GM23338 (cell line): ENCODE results near the gene SCN1B. TPM values are rescaled to one million over a fixed set of nuclear protein-coding genes. Genes with fewer than 3 reads are reported as not detected.

ENCODE experiments used
- ATAC-seq: fragments of 200-7000 bp; cut with Tn5 transposase; 3 replicates; pipeline ENCODE4 v1.9.1; 2020
- DNase-seq: peaks from one replicate; pipeline ENCODE4 v3.0.0-alpha.2; 2015; ENCODE audit warnings: low spot score
- H2AFZ ChIP-seq: fragments of 200-600 bp; sonication (generic); 2 replicates; pipeline ENCODE4 v1.8.0; 2016; ENCODE audit warnings: antibody characterized with exemption, mild to moderate bottlenecking, moderate library complexity
- H3F3A ChIP-seq: fragments of 200-600 bp; sonication (generic); replicated peaks from 2 replicates; pipeline ENCODE4 v1.8.0; 2017; ENCODE audit warnings: antibody characterized with exemption, mixed run types, low read depth
- H3K27ac ChIP-seq: fragments of 200-600 bp; sonication (generic); 2 replicates; pipeline ENCODE4 v1.6.1; 2016; ENCODE audit warnings: low read depth
- H3K27me3 ChIP-seq: fragments of 200-600 bp; sonication (generic); 2 replicates; pipeline ENCODE4 v1.8.0; 2016; ENCODE audit warnings: mild to moderate bottlenecking, mixed run types, moderate library complexity; ENCODE audit not compliant: insufficient read depth
- H3K36me3 ChIP-seq: fragments of 200-600 bp; sonication (generic); 2 replicates; pipeline ENCODE4 v1.8.0; 2016; ENCODE audit warnings: mild to moderate bottlenecking; ENCODE audit not compliant: insufficient read depth
- H3K4me1 ChIP-seq: fragments of 200-600 bp; sonication (generic); 2 replicates; pipeline ENCODE4 v1.8.0; 2016; ENCODE audit warnings: mild to moderate bottlenecking, moderate library complexity; ENCODE audit not compliant: insufficient read depth
- H3K4me2 ChIP-seq: fragments of 200-600 bp; sonication (generic); 2 replicates; pipeline ENCODE4 v1.7.1; 2017; ENCODE audit warnings: mixed run types
- H3K4me3 ChIP-seq: fragments of 200-600 bp; sonication (generic); 2 replicates; pipeline ENCODE4 v1.6.1; 2016; ENCODE audit warnings: mixed run types
- H3K79me2 ChIP-seq: fragments of 200-600 bp; sonication (generic); replicated peaks from 2 replicates; pipeline ENCODE4 v1.8.0; 2017; ENCODE audit warnings: mild to moderate bottlenecking; ENCODE audit not compliant: insufficient read depth
- H3K9me2 ChIP-seq: fragments of 200-600 bp; sonication (generic); 2 replicates; pipeline ENCODE4 v1.8.0; 2017; ENCODE audit not compliant: insufficient read depth
- H4K20me1 ChIP-seq: fragments of 200-600 bp; sonication (generic); replicated peaks from 2 replicates; pipeline ENCODE4 v1.8.0; 2017; ENCODE audit warnings: mild to moderate bottlenecking; ENCODE audit not compliant: insufficient read depth
- H3K27ac Mint-ChIP-seq: 2 replicates; pipeline ENCODE4 v1.8.0; 2020; ENCODE audit warnings: inconsistent platforms, mild to moderate bottlenecking, moderate library complexity, mixed read lengths
- H3K27me3 Mint-ChIP-seq: 3 replicates; pipeline ENCODE4 v1.8.0; 2022; ENCODE audit warnings: low read depth, mild to moderate bottlenecking, moderate library complexity, mixed read lengths, inconsistent platforms; ENCODE audit not compliant: insufficient read depth, poor library complexity
- H3K36me3 Mint-ChIP-seq: 3 replicates; pipeline ENCODE4 v1.8.0; 2021; ENCODE audit warnings: low read depth, mild to moderate bottlenecking, inconsistent platforms, moderate library complexity, mixed read lengths
- H3K4me1 Mint-ChIP-seq: 3 replicates; pipeline ENCODE4 v1.8.0; 2020; ENCODE audit warnings: mild to moderate bottlenecking, inconsistent platforms, mixed read lengths
- H3K4me3 Mint-ChIP-seq: 3 replicates; pipeline ENCODE4 v1.8.0; 2021; ENCODE audit warnings: moderate library complexity, mild to moderate bottlenecking, inconsistent platforms, mixed read lengths
- H3K9me3 Mint-ChIP-seq: 3 replicates; pipeline ENCODE4 v1.8.0; 2020; ENCODE audit warnings: moderate library complexity, mild to moderate bottlenecking, inconsistent platforms, mixed read lengths
- CREB1 ChIP-seq: fragments of 250-450 bp; sonication (Bioruptor Pico); IDR thresholded peaks from 2 replicates; pipeline ENCODE4 v1.5.0; 2020; ENCODE audit warnings: low read depth, mild to moderate bottlenecking, moderate library complexity
- EZH2 ChIP-seq: fragments of 200-600 bp; sonication (generic); IDR thresholded peaks from one replicate; pipeline ENCODE4 v1.8.0; 2017; ENCODE audit warnings: antibody characterized with exemption, mild to moderate bottlenecking, low read depth; ENCODE audit not compliant: unreplicated experiment
- EZH2phosphoT487 ChIP-seq: fragments of 200-600 bp; sonication (generic); IDR thresholded peaks from one replicate; pipeline ENCODE4 v1.8.1; 2018; ENCODE audit warnings: antibody characterized with exemption; ENCODE audit not compliant: unreplicated experiment
- JUNB ChIP-seq: IDR thresholded peaks from one replicate; pipeline ENCODE4 v1.6.1; 2016; ENCODE audit warnings: antibody characterized with exemption; ENCODE audit not compliant: unreplicated experiment
- NANOG ChIP-seq: IDR thresholded peaks from 2 replicates; pipeline ENCODE4 v1.6.1; 2016; ENCODE audit warnings: antibody characterized with exemption, borderline replicate concordance
- STAT1 ChIP-seq: IDR thresholded peaks from one replicate; pipeline ENCODE4 v1.6.1; 2016; ENCODE audit warnings: antibody characterized with exemption; ENCODE audit not compliant: unreplicated experiment
- ZNF114 ChIP-seq: fragments of 250-450 bp; sonication (Bioruptor Pico); IDR thresholded peaks from 2 replicates; pipeline ENCODE4 v1.5.0; 2020; ENCODE audit warnings: mild to moderate bottlenecking, moderate library complexity
- ZNF331 ChIP-seq: fragments of 250-450 bp; sonication (Bioruptor Pico); IDR thresholded peaks from 2 replicates; pipeline ENCODE4 v1.5.0; 2020; ENCODE audit warnings: low read depth, mild to moderate bottlenecking, moderate library complexity
- polyA plus RNA-seq: library from polyadenylated mRNA; unstranded; fragments of >200 nt; fragmentation: Nextera tagmentation; extraction: Ambion mirVana; gene quantifications from 2 replicates; pipeline ENCODE4 v1.2.1, GENCODE V29; 2016
- total RNA-seq: library from RNA; depleted of rRNA; stranded (reverse); fragments of >200 nt; shearing (Covaris generic); gene quantifications from 2 replicates; pipeline ENCODE4 v1.2.3, GENCODE V29; 2014
- TF ChIP-seq, protein P1 (sequence below), 2 experiments: fragments of 200-600 bp in 1 of 2; sonication (generic) in 1 of 2; conservative IDR thresholded peaks; 2 replicates each; pipeline versions ENCODE4 v1.5.1 to v1.6.1; 2016 to 2017; ENCODE audit warnings: antibody characterized with exemption in 2 of 2, low read depth in 2 of 2, mild to moderate bottlenecking in 2 of 2, moderate library complexity in 1 of 2
- TF ChIP-seq, protein P2 (sequence below): IDR thresholded peaks from 2 replicates; pipeline ENCODE4 v1.6.1; 2016; ENCODE audit warnings: antibody characterized with exemption
- TF ChIP-seq, protein P3 (sequence below): IDR thresholded peaks from one replicate; pipeline ENCODE4 v1.6.1; 2018; ENCODE audit warnings: antibody characterized with exemption; ENCODE audit not compliant: unreplicated experiment

SCN1B gene
- total and polyA plus RNA-seq, 2 experiments from 2014 or later: 1.7 to 4.8 TPM

DNA sequence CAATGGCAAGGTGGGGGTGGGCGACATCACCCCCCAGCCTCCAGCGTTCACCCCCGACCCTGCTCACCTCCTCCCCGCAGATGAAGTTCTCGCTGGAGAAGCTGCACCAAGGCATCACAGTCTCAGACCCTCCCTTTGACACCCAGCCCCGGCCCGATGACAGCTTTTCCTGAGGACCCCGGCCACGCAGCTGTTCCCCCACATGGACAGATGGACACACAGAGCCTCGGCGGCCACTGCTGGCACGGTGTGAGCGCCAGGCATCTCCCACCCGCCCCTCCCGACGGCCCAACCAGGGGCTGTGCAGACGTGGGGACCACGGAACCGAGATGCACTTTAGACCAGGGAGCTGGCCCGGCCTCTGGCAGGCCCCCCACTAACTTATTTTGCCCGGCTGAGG lies 4.3 kb upstream of the SCN1B start (continued):
- TF ChIP-seq, protein P1, sequence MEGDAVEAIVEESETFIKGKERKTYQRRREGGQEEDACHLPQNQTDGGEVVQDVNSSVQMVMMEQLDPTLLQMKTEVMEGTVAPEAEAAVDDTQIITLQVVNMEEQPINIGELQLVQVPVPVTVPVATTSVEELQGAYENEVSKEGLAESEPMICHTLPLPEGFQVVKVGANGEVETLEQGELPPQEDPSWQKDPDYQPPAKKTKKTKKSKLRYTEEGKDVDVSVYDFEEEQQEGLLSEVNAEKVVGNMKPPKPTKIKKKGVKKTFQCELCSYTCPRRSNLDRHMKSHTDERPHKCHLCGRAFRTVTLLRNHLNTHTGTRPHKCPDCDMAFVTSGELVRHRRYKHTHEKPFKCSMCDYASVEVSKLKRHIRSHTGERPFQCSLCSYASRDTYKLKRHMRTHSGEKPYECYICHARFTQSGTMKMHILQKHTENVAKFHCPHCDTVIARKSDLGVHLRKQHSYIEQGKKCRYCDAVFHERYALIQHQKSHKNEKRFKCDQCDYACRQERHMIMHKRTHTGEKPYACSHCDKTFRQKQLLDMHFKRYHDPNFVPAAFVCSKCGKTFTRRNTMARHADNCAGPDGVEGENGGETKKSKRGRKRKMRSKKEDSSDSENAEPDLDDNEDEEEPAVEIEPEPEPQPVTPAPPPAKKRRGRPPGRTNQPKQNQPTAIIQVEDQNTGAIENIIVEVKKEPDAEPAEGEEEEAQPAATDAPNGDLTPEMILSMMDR (conservative IDR thresholded peaks at IDR 0.05; ENCODE audit: low read depth in 2 of 2): no peak

DNA sequence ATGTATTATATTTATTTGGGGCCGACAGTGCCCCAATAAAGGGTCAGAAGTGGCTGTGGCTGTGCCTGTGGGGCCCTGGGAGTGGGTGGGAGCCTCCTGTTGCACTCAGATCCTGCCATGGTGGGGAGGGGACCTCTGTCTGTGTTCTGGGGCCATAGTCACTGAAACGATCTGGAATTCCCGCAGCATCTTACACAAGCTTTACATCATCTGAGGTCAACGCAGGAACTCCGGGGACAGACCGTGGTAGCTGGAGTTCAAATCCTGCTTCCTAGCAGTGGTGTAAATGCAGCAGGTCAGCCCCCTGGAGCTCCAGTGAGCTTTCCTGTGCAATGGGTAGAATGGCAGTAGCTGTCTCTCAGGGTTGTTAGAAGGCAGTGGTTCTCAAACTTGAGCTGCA lies 3.9 kb upstream of the SCN1B start:
- H3K4me1 ChIP-seq: peaks cover 8% of the 10 kb centered on the region
- no peak overlapping the region for H3K4me3 ChIP-seq
- no peak for ATAC-seq
- peaks cover 11% of the 10 kb centered on the region; the same call in 1 of the 2 replicates for H4K20me1 ChIP-seq
- Mint-ChIP-seq H3K4me3 (no peak overlapping the region), H3K9me3 (peaks cover 3% of the 10 kb centered on the region; the same call in 1 of the 3 replicates), H3K27ac (no peak overlapping the region), H3K27me3 (peaks cover 26% of the 10 kb centered on the region), H3K4me1 (peaks cover 4% of the 10 kb centered on the region; the same call in 2 of the 3 replicates), H3K36me3 (peaks cover 64% of the 10 kb centered on the region)
- DNase-seq: no peak
- peaks cover 53% of the 10 kb centered on the region for H3F3A ChIP-seq
- H2AFZ ChIP-seq: no peak overlapping the region
- no peaks in the 10 kb centered on the region for H3K79me2 ChIP-seq
- peak overlapping the region; percentile 59; the same call in 1 of the 2 replicates for H3K27ac ChIP-seq
- H3K9me2 ChIP-seq: no peaks in the 10 kb centered on the region
- H3K27me3 ChIP-seq: peaks cover 14% of the 10 kb centered on the region
- peaks cover 42% of the 10 kb centered on the region for H3K36me3 ChIP-seq
- no peak overlapping the region for H3K4me2 ChIP-seq
- TF ChIP-seq ZNF331 (no peak), NANOG (no peak), EZH2 (no peak), ZNF114 (CRISPR knock-in tag) (no peak), JUNB (no peak), STAT1 (no peak), EZH2phosphoT487 (no peak), CREB1 (CRISPR knock-in tag) (no peak)
- TF ChIP-seq, protein P2, sequence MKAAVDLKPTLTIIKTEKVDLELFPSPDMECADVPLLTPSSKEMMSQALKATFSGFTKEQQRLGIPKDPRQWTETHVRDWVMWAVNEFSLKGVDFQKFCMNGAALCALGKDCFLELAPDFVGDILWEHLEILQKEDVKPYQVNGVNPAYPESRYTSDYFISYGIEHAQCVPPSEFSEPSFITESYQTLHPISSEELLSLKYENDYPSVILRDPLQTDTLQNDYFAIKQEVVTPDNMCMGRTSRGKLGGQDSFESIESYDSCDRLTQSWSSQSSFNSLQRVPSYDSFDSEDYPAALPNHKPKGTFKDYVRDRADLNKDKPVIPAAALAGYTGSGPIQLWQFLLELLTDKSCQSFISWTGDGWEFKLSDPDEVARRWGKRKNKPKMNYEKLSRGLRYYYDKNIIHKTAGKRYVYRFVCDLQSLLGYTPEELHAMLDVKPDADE: no peak
- TF ChIP-seq, protein P1 (conservative IDR thresholded peaks at IDR 0.05; ENCODE audit: low read depth in 2 of 2): no peak
- TF ChIP-seq, protein P3, sequence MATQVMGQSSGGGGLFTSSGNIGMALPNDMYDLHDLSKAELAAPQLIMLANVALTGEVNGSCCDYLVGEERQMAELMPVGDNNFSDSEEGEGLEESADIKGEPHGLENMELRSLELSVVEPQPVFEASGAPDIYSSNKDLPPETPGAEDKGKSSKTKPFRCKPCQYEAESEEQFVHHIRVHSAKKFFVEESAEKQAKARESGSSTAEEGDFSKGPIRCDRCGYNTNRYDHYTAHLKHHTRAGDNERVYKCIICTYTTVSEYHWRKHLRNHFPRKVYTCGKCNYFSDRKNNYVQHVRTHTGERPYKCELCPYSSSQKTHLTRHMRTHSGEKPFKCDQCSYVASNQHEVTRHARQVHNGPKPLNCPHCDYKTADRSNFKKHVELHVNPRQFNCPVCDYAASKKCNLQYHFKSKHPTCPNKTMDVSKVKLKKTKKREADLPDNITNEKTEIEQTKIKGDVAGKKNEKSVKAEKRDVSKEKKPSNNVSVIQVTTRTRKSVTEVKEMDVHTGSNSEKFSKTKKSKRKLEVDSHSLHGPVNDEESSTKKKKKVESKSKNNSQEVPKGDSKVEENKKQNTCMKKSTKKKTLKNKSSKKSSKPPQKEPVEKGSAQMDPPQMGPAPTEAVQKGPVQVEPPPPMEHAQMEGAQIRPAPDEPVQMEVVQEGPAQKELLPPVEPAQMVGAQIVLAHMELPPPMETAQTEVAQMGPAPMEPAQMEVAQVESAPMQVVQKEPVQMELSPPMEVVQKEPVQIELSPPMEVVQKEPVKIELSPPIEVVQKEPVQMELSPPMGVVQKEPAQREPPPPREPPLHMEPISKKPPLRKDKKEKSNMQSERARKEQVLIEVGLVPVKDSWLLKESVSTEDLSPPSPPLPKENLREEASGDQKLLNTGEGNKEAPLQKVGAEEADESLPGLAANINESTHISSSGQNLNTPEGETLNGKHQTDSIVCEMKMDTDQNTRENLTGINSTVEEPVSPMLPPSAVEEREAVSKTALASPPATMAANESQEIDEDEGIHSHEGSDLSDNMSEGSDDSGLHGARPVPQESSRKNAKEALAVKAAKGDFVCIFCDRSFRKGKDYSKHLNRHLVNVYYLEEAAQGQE: no peak
